Endothelial cell of hepatic sinusoid (primary cell): ENCODE data around the gene PRDM5.

ENCODE experiments used
- in situ Hi-C: cut with HindIII; loops from 2 replicates; pipeline ENCODE4 v1.10.0; 2017; ENCODE audit warnings: low sequenced_read_pairs

PRDM5 gene

GRCh38 chr4:120718979-120719566 is 203.5 kb downstream of the PRDM5 start:
- in situ Hi-C loops, result no loop called here

- in situ Hi-C loops, result no loop called here
Observed at GRCh38 chr4:120716346-120716745, 206.2 kb downstream of the PRDM5 start.

- in situ Hi-C loops, result no loop called here
Observed at GRCh38 chr4:120714417-120715010, 208.0 kb downstream of the PRDM5 start.

- in situ Hi-C loops, result no loop called here
Observed at GRCh38 chr4:120709991-120710390, 212.5 kb downstream of the PRDM5 start.

- in situ Hi-C loops, result no loop called here
Observed at GRCh38 chr4:120704538-120704937, 218.0 kb downstream of the PRDM5 start.

- in situ Hi-C loops, result no loop called here
Observed at GRCh38 chr4:120703908-120704307, 218.6 kb downstream of the PRDM5 start.

GRCh38 chr4:120699354-120699753 is 223.2 kb downstream of the PRDM5 start:
- in situ Hi-C loops, result no loop called here

GRCh38 chr4:120694973-120695372 is 227.6 kb downstream of the PRDM5 start:
- in situ Hi-C loops, result no loop called here

- in situ Hi-C loops, result no loop called here
Observed at GRCh38 chr4:120693816-120694215, 228.7 kb downstream of the PRDM5 start.

- in situ Hi-C loops, result no loop called here
Observed at GRCh38 chr4:120692964-120693363, 229.6 kb downstream of the PRDM5 start.

GRCh38 chr4:120691536-120691935 is 231.0 kb downstream of the PRDM5 start:
- in situ Hi-C loops, result no loop called here

- in situ Hi-C loops, result no loop called here
Observed at GRCh38 chr4:120691106-120691505, 231.4 kb downstream of the PRDM5 start.

- in situ Hi-C loops, result no loop called here
Observed at GRCh38 chr4:120688791-120689190, 233.7 kb downstream of the PRDM5 start.

GRCh38 chr4:120685756-120686278 is 236.7 kb downstream of the PRDM5 start:
- in situ Hi-C loops, result no loop called here

GRCh38 chr4:120683897-120684540 is 238.5 kb downstream of the PRDM5 start:
- in situ Hi-C loops, result no loop called here

GRCh38 chr4:120682981-120683380 is 239.5 kb downstream of the PRDM5 start:
- in situ Hi-C loops, result no loop called here

GRCh38 chr4:120680647-120681228 is 241.8 kb downstream of the PRDM5 start:
- in situ Hi-C loops, result no loop called here

- in situ Hi-C loops, result no loop called here
Observed at GRCh38 chr4:120673696-120674095, 248.8 kb downstream of the PRDM5 start.

GRCh38 chr4:120672558-120673147 is 249.9 kb downstream of the PRDM5 start:
- in situ Hi-C loops, result no loop called here

- in situ Hi-C loops, result no loop called here
Observed at GRCh38 chr4:120672076-120672475, 250.4 kb downstream of the PRDM5 start.

GRCh38 chr4:120671538-120671937 is 251.0 kb downstream of the PRDM5 start:
- in situ Hi-C loops, result no loop called here
